ENCODE results near the gene ADGRL3.

The ADGRL3 gene

GRCh38 chr4:61431131-61431530, 231.0 kb downstream of the ADGRL3 start:
- DNase-seq = no peak

- DNase-seq = no peak
Measured at GRCh38 chr4:61437923-61438322, 237.8 kb downstream of the ADGRL3 start.

GRCh38 chr4:61440321-61440720, 240.2 kb downstream of the ADGRL3 start:
- DNase-seq = no peak

- DNase-seq = peak; percentile 3 to 12
Measured at GRCh38 chr4:61442936-61443335, 242.8 kb downstream of the ADGRL3 start.

GRCh38 chr4:61443813-61444510, 243.8 kb downstream of the ADGRL3 start:
- DNase-seq = no peak

GRCh38 chr4:61445374-61446063, 245.4 kb downstream of the ADGRL3 start:
- DNase-seq = no peak

- no peak for DNase-seq
Measured at GRCh38 chr4:61446941-61447340, 246.8 kb downstream of the ADGRL3 start.

- DNase-seq = no peak
Measured at GRCh38 chr4:61447918-61448317, 247.8 kb downstream of the ADGRL3 start.

GRCh38 chr4:61451935-61452334, 251.8 kb downstream of the ADGRL3 start:
- DNase-seq = no peak

GRCh38 chr4:61461956-61462355, 261.8 kb downstream of the ADGRL3 start:
- DNase-seq = no peak

GRCh38 chr4:61462451-61463326, 262.6 kb downstream of the ADGRL3 start:
- no peak for DNase-seq

- DNase-seq = peak; percentile 37 to 71
Measured at GRCh38 chr4:61468024-61468720, 268.0 kb downstream of the ADGRL3 start.

GRCh38 chr4:61473306-61473705, 273.2 kb downstream of the ADGRL3 start:
- no peak for DNase-seq

- DNase-seq = no peak
Measured at GRCh38 chr4:61478340-61478739, 278.2 kb downstream of the ADGRL3 start.

- peak; percentile 14 to 66 for DNase-seq
Measured at GRCh38 chr4:61485056-61485455, 284.9 kb downstream of the ADGRL3 start.

GRCh38 chr4:61489927-61490326, 289.8 kb downstream of the ADGRL3 start:
- no peak for DNase-seq

- no peak for DNase-seq
Measured at GRCh38 chr4:61493041-61493440, 292.9 kb downstream of the ADGRL3 start.

- DNase-seq = no peak
Measured at GRCh38 chr4:61493470-61493869, 293.3 kb downstream of the ADGRL3 start.

- DNase-seq = no peak
Measured at GRCh38 chr4:61500883-61501282, 300.8 kb downstream of the ADGRL3 start.

- no peak for DNase-seq
Measured at GRCh38 chr4:61501812-61502211, 301.7 kb downstream of the ADGRL3 start.

GRCh38 chr4:61505773-61506685, 305.9 kb downstream of the ADGRL3 start:
- no peak for DNase-seq

- DNase-seq = no peak
Measured at GRCh38 chr4:61507091-61507490, 307.0 kb downstream of the ADGRL3 start.
